Inflammatory macrophage treated with lipopolysaccharide for 4 hours (primary cell): ENCODE data around the gene SPATA31D3.
"Not testable (repeated sequence)": the region's sequence is repeated elsewhere in the genome, so short reads cannot be mapped to it uniquely, and the experiment has no call there.

Experiments
- DNase-seq: peaks from one replicate; pipeline ENCODE4 v3.0.0-alpha.2; 2020

The SPATA31D3 gene

GRCh38 chr9:81980568-81980967 lies 37.3 kb downstream of the SPATA31D3 start:
- DNase-seq, result no peak

DNA sequence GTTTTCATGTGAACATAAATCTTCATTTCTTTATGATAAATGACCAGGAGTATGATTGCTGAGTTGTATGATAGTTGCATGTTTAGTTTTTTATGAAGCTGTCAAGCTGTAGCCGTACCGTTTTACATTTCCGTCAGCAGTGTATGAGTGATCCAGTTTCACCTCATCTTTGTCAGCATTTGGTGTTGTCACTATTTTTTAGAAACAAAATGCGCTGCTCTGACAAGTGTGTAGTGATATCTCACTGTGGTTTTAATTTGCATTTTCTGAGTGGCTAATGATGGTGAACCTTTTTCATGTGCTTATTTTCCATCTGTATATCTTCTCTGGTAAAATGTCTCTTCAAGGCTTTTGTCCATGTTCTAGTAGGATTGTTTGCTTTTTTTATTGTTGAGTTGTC lies 38.6 kb downstream of the SPATA31D3 start:
- DNase-seq, result no peak

DNA sequence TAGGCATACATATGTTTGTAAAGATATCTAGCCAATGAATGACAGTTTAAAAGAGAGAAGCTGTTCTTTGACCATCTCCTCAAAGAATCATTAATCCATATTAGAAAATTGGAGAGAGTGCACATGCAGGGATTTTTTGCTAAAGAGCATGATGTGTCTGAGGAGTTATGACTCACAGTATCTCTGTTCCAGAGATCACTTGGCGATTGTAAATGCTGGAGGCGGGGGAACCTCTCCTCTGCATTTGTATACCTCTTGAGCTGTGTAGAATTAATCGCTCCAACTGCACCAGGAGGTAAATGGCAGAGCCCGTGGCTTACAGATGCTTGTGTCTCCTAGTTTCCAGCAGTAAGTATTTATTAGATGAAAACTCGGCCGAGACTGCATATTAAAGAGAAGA lies 41.6 kb downstream of the SPATA31D3 start:
- DNase-seq, result no peak

DNA sequence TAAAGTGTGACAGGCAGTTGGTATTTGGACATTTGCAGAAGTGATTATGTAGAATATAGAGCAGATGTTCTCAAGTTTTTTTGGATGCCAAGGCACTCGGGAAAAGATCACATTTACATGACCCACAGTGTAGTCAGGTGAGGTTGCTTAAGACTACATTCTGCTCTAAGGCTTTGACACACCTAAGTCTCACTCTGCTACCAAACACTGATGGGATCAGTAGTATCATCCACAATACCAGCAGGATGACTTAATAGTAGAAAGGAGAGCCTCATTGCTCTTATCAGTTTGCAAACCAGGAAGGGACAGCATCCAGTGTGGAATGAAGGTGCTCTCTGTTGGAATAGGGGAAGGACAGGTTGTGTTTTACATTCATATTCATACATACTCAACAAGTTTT lies 42.8 kb downstream of the SPATA31D3 start:
- DNase-seq, result no peak

DNA sequence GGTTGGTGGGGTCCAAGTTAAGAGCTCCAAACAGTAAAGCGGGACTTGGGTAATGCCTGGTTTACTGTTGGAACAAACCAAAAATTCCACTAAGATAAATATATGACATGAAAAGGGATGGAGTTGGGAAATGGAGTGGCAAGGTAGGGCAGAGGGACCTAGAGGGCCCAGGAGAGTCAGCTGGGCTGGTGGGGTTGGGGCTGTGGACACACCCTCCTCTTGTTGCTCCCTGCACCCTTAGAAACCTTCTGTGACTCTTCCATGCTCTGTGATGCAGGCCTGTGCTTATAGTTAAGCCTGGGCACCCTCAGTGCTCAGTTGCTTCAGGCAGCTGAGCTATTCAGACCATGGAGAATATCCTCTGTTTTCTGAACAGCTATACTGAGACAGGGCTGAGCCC lies 45.2 kb downstream of the SPATA31D3 start, which contains the start of gene SPATA31D1:
TSS of gene SPATA31D1 (plus strand) at position 301 of the 400 bp plus-strand sequence. CDS start at position 348, 47 bp downstream.
- DNase-seq, result not testable (repeated sequence)

GRCh38 chr9:81989700-81990099 lies 46.4 kb downstream of the SPATA31D3 start:
- no peak for DNase-seq

GRCh38 chr9:81993656-81994055 lies 50.4 kb downstream of the SPATA31D3 start:
- no peak for DNase-seq
